Measurements from ENCODE around the gene SLC39A5. TPM values are rescaled to one million over a fixed set of nuclear protein-coding genes. Genes with fewer than 3 reads are reported as not detected.
"Not testable (repeated sequence)": the region's sequence is repeated elsewhere in the genome, so short reads cannot be mapped to it uniquely, and the experiment has no call there.

SLC39A5 gene
- total RNA-seq, 4 donors from 2014 or later = not detected

GRCh38 chr12:56266693-56267442 is 37.0 kb downstream of the SLC39A5 start, which contains the start of gene COQ10A:
Gene COQ10A (plus strand): TSS chr12:56266942. CDS start chr12:56267119, 177 bp downstream.
- peaks cover 5 to 7% of the 10 kb centered on the region in 2 donors for H3K36me3 ChIP-seq
- peak within 1 kb of the TSS; percentile 8 to 69 (median 53) for H3K4me3 ChIP-seq (replicated peaks in 1 of 3)
- TF ChIP-seq POLR2A (IDR thresholded peaks at IDR 0.05) = peak; percentile 37 to 91
- TF ChIP-seq, protein P1, sequence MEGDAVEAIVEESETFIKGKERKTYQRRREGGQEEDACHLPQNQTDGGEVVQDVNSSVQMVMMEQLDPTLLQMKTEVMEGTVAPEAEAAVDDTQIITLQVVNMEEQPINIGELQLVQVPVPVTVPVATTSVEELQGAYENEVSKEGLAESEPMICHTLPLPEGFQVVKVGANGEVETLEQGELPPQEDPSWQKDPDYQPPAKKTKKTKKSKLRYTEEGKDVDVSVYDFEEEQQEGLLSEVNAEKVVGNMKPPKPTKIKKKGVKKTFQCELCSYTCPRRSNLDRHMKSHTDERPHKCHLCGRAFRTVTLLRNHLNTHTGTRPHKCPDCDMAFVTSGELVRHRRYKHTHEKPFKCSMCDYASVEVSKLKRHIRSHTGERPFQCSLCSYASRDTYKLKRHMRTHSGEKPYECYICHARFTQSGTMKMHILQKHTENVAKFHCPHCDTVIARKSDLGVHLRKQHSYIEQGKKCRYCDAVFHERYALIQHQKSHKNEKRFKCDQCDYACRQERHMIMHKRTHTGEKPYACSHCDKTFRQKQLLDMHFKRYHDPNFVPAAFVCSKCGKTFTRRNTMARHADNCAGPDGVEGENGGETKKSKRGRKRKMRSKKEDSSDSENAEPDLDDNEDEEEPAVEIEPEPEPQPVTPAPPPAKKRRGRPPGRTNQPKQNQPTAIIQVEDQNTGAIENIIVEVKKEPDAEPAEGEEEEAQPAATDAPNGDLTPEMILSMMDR (IDR thresholded peaks at IDR 0.05) = peak in 5 of 6 experiments; percentile 24 to 81 (median 74)
- H3K4me1 ChIP-seq = peaks cover 4 to 13% of the 10 kb centered on the region in 2 donors
- WGBS, 2 donors = 0 to 1% methylated on average over 21 to 52 of the region's 68 CpGs
- DNase-seq = peak; percentile 91 to 94
- no peaks in the 10 kb centered on the region for H3K9me3 ChIP-seq
- H3K27me3 ChIP-seq = no peaks in the 10 kb centered on the region
- peak within 1 kb of the TSS; percentile 86 to 91 (median 89) for H3K27ac ChIP-seq
- intact Hi-C loops (cut with DNase I) = no loop called here

GRCh38 chr12:56267443-56268071 is 37.7 kb downstream of the SLC39A5 start:
- no peaks in the 10 kb centered on the region for H3K9me3 ChIP-seq

GRCh38 chr12:56271031-56271430 is 41.2 kb downstream of the SLC39A5 start:
- no peaks in the 10 kb centered on the region for H3K9me3 ChIP-seq
- no peak overlapping the region for H3K27ac ChIP-seq

More at GRCh38 chr12:56267443-56268071, 37.7 kb downstream of the SLC39A5 start:
- Histone ChIP-seq H3K4me3 (replicated peaks in 1 of 3) (peak overlapping the region; percentile 8 to 69 (median 53)), H3K36me3 (peaks cover 8 to 14% of the 10 kb centered on the region in 2 donors), H3K27me3 (no peaks in the 10 kb centered on the region), H3K27ac (peak overlapping the region; percentile 86 to 91 (median 89)), H3K4me1 (peaks cover 4 to 13% of the 10 kb centered on the region in 2 donors)
- intact Hi-C loops (cut with DNase I) = no loop called here
- TF ChIP-seq, protein P1 (IDR thresholded peaks at IDR 0.05) = no peak
- no peak for TF ChIP-seq POLR2A (IDR thresholded peaks at IDR 0.05)
- 31 to 34% methylated on average over 21 of the region's 21 CpGs for WGBS, 2 donors
- DNase-seq = peak; percentile 15 to 39

DNA sequence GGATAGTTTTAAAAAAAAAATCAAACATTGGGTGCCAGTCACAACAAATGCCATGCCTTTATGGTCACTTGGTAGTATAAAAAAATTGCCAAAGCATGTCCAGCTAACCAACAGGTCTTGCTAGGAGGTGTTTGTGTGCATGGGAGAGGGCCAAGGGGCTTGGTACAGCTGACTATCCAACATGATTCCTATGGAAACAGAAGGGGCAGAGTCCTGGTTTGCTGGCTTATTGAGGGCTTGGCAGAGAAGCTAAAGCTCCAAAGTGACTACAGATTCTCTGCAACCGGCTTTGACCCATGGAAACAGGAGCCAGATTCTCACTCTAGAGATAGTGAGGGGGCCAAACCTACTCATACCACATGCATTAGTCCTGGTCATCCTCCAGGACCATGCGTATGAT is 42.6 kb downstream of the SLC39A5 start:
- DNase-seq; H3K27me3 ChIP-seq; H3K4me3 ChIP-seq (replicated peaks in 1 of 3); H3K27ac ChIP-seq; H3K9me3 ChIP-seq; intact Hi-C loops (cut with DNase I); H3K4me1 ChIP-seq: not testable (repeated sequence)
- 86 to 90% methylated on average over 2 of the region's 2 CpGs for WGBS, 2 donors
- H3K36me3 ChIP-seq = peaks cover 52 to 53% of the 10 kb centered on the region in 2 donors

More at GRCh38 chr12:56271031-56271430, 41.2 kb downstream of the SLC39A5 start:
- Histone ChIP-seq H3K36me3 (peaks cover 40 to 46% of the 10 kb centered on the region in 2 donors), H3K27me3 (no peaks in the 10 kb centered on the region), H3K4me1 (peaks cover 2 to 11% of the 10 kb centered on the region in 2 donors), H3K4me3 (replicated peaks in 1 of 3) (no peak overlapping the region)
- TF ChIP-seq, protein P1 (IDR thresholded peaks at IDR 0.05) = peak in 1 of 6 experiments; percentile 23
- no peak for TF ChIP-seq POLR2A (IDR thresholded peaks at IDR 0.05)
- DNase-seq = no peak
- 36 to 61% methylated on average over 1 of the region's 1 CpG for WGBS, 2 donors
- intact Hi-C loops (cut with DNase I) = no loop called here

- 90 to 95% methylated on average over 2 of the region's 2 CpGs for WGBS, 2 donors
- Histone ChIP-seq H3K27ac (no peak overlapping the region), H3K4me1 (no peaks in the 10 kb centered on the region), H3K36me3 (peaks cover 70% of the 10 kb centered on the region in 2 donors), H3K9me3 (no peaks in the 10 kb centered on the region), H3K27me3 (no peaks in the 10 kb centered on the region), H3K4me3 (replicated peaks in 1 of 3) (no peak overlapping the region)
- no peak for TF ChIP-seq POLR2A (IDR thresholded peaks at IDR 0.05)
- TF ChIP-seq, protein P1 (IDR thresholded peaks at IDR 0.05) = no peak
- no peak for DNase-seq
- intact Hi-C loops (cut with DNase I) = no loop called here
Observed at GRCh38 chr12:56274299-56274698, 44.4 kb downstream of the SLC39A5 start.
